G401 (cell line): ENCODE data around the gene CDKN2AIP. TPM values are rescaled to one million over a fixed set of nuclear protein-coding genes. Genes with fewer than 3 reads are reported as not detected.
"Not testable (repeated sequence)": the region's sequence is repeated elsewhere in the genome, so short reads cannot be mapped to it uniquely, and the experiment has no call there.

Source experiments
- DNase-seq: peaks from one replicate; pipeline ENCODE4 v3.0.0-alpha.2; 2015; ENCODE audit warnings: low spot score
- in situ Hi-C: cut with HindIII; loops from 2 replicates; pipeline ENCODE4 v1.10.0; 2016; ENCODE audit warnings: low sequenced_read_pairs, mixed read lengths
- total RNA-seq: library from RNA; depleted of rRNA; stranded (reverse); fragments of >200 nt; shearing (Covaris generic); gene quantifications from 2 replicates; pipeline ENCODE4 v1.2.3, GENCODE V29; 2014

Gene CDKN2AIP
- total RNA-seq, 1 experiment from 2014 or later, result 20.7 TPM

DNA sequence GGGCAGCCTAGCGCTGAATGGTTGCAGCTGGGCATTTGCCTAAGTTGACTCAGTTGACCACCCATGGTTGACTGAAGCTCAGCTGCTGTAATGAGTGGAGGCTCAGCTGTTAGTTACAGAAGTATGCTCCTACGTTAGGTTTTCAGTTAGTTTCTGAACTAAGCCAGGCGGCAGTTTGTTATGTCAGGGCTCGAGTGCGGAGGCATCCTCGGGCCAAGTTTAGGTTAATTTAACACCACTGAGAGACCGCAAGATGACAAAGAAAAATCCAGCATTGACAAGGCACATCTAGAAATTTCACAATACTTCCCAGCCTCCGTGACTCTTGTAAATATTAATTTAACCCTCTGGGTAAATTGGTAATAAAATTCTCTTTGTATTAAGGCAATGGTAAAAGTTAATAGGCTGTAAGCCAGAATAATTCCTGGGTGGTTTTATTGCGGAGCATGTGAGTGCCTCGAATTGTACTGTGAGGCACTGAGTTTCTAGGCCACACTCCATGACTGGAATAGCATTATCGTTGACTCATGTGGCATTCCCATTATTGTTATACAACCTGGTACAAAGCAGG is 33.1 kb upstream of the CDKN2AIP start:
- no peak for DNase-seq
- in situ Hi-C loops, result no loop called here

DNA sequence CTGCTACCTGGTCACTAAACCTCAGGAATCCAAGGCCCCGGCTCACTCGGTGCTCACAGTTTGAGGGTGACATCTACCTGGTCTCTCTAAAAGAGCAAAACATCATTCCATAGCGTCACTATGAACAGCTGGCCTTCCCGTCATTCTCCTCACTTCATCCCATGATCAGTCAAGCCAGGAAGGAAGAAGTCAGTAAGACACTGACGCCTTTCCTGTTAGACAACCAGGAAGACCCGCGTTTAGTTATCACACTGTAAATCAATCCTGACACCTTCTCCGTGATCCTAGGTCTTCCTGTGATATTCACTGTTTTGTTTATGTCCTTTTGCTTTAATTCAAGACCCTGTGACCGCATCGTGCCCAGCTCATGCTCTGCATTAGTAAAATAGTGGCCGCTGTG is 31.6 kb upstream of the CDKN2AIP start:
- in situ Hi-C loops, result no loop called here
- DNase-seq, result no peak

DNA sequence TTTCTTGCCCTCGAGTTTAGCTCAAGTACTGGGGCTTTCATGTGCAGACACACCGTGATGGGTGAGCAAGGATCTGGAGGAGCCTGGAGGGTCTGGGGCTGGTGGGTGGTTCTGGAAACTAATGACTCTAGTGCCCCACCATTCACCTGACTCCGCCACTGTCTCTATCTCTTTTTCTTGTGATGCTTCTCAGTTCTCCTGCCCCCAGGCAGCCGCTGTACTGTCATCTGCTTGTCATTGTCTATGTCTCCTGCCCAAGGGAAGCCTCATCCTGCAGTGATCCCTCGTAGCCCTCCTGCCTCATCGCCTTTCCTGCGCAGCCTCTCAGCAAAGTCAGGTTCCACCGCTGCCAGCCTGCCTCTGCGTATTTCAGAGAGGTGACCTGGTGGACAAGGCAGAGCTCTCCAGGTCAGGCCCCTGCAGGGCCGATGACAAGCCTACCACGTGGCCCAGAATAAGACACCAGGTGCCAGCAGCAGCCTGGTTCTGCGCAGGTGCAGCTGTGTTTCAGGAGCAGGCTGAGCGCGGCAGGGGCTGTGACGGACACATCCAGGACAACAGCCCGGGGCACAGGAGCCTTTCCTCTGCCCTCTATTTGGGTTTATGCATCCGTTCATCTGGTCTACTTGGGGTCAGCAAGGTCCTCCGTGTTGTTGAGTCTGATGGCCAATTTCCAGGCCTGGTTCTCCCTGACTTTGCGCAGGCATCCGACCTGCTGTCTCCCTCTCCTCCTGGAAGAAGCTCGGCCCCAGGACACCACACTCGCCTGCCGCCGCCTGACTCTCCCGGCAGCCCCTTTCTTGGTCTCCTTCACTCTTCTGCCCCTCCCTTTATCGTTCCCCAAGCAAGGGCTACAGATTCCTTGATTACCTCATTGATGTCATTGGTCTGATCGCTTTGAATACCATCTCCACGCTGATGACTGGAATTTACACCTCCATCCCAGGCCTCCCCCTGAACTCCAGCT is 30.9 kb upstream of the CDKN2AIP start:
- no peak for DNase-seq
- in situ Hi-C loops, result no loop called here

DNA sequence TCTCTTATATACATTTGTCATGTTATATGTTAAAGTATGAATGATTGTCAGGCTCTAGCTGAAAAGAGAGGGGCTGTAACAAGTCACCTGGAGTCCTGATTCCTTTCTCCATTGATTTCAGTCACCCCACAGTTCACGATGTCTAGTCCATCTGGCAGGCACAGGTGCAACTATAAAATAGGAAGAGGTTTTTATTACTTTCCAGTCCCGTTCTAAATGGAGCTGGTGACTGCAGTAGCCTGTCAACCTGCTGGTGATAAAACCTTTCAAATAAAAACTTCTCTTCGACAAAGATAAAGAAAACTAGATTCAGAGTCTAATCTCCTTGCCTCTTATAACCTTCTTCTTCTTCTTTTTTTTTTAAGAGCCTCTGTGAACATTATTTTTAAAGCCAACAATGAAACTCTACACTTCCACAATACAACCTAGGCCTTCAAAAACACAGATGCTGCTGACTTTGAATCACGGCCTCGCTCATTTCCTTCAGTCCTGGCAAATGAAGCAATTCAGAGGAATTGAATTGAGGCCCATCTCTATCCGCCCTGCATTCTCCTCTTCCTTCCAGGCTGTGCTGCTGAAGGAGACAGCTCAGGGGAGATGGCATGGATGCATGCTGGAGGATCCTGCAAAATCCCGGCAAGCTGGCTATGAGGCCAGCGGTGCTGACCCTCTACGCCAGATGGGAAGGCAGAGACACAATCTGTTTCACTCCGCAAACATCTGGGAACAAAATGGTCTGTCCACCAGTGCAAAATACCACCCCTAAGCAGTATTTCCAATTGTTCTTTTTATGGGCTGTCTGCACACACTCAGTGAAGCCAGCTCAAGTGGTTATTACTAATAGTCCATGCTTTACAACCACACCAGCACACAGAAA is 27.3 kb upstream of the CDKN2AIP start:
- in situ Hi-C loops, result no loop called here
- DNase-seq, result no peak

DNA sequence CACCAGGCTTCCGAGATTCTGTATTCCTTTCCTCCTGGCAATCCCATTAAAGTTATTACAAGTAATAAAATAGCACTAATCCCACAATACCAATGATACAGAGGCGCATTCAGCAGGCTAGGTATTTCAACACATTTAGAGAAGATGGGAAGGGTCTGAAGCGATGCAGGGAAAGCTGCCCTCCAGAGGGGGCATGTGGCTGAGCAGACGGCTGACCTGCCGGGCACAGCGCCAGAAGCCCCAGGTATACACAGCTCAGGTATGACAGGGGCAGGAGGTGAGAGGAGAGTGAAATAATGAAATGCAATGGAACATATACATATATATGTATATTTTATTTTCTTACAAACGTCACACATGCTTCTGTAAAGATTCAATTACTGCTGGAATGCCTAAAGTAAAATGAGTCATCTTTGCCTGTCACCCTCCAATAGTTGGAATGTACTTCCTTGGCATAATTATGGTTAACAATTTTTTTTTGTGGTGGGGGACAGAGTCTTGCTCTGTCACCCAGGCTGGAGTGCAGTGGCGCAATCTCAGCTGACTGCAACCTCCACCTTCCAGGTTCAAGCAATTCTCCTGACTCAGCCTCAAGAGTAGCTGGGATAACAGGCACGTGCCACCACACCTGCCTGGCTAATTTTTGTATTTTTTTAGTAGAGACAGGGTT is 21.3 kb upstream of the CDKN2AIP start:
- no peak for DNase-seq
- in situ Hi-C loops, result no loop called here

DNA sequence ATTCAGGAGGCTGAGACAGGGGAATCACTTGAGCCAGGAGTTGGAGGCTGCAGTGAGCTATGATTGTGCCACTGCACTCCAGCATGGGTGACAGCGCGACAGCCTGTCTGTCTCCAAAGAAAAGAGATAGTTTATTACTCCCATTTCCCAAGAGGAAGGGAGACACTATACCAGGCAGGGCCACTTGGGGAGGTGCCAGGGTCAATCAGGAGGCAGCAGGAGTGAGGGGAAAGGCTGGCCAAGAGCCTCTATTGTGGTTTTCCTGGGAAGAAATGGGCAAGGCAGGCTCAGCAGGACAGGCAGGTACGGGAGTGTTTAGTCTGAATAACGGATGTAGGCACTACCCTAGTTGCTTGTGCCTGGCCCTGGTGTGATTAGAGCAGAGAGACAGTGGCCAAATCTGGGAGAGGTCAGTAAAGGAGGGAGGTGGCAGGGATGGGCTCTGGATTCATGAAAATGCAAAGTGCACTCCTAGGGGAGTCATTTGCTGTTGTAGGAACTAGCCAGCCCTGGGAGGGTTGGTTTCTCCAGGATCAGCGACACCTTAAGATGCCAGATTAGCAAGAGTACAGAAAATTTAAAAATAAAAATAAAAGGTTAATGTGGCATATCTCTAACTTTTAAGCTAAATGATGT is 20.2 kb upstream of the CDKN2AIP start:
- in situ Hi-C loops, result no loop called here
- no peak for DNase-seq

DNA sequence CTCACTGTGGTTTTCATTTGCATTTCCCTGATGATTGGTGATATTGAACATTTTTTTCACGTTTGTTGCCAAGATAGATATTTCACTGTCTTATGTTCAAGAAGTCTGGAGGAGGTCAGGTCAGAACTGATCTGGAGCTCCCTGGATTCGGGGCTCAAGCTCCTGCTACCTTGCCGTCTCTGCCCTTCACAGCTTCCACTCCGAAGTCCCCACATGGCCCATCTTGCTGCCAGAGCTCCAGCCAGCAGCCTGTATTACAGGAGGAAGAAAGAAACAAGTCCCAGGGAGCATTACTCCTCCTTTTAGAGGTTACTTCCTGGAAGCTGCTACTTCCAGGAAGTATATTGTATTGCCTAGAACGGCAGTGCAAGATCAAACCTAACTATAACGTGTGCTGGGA is 17.9 kb upstream of the CDKN2AIP start:
- no peak for DNase-seq
- in situ Hi-C loops, result no loop called here

DNA sequence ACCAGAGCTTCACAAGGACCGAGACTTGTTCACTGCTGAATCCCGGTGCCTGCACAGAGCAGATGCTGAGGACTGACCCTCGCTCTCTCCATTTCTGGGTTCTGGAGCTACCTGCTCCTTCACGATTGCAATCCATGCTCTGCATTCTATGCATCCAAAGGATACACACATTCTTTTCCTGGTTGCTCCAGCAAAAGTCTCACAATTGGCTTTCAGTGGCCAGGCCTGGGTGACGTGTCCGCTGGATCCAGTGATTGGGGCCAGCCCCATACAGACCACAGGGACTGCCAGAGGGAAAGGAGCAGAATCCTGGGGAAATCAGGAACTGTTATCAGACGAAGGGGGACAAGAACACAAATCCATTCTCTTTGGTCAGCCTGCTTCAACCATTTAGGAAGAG is 14.9 kb upstream of the CDKN2AIP start:
- in situ Hi-C loops, result no loop called here
- DNase-seq, result no peak

DNA sequence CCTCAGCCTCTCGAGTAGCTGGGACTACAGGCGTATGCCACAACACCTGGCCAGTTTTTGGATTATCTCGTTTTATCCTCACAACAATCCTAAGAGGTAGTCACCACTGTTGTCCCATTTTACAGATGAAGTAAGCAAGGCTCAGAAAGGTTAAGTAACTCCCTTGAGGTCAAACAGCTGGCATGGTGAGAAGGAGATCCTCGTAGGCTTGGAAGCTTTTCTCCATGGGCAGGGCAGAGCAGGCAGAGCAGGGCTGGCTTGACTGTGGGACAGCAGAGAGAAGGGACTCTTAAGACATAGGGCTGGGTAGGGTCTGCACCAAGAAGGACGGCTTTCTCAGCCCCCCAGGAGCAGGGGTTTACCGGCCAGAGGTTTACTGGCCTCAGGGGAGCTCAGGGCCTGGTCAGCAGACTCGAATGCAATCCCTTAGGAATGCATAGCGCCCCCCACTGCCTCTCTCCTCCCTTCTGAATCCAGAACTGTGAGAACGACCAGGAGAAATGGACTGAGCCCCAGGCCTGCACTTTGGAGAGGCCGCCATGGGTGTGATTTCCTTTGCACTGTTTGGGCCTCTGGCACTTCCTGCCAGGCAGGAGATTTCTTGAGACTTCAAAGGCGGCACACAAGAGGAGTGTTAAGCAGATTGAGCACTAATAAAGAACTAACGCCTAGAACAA is 14.0 kb upstream of the CDKN2AIP start:
- no peak for DNase-seq
- in situ Hi-C loops, result no loop called here

DNA sequence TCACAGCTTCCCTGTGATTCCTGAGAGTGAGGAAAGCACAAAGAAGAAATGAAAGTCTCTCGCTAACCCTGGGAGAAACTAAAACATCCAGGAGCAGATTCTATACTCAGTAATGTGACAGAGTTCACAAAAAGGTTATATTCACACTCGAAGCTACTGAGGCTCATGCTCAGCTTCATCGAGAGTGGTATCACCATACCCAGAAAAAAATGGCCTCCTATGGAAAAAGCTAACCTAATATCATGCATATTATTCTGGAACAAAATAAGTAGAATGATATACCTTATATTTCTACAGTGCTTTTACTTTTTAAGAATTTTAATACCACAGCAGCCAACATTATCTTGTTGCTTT is 13.5 kb upstream of the CDKN2AIP start:
- no peak for DNase-seq
- in situ Hi-C loops, result no loop called here

DNA sequence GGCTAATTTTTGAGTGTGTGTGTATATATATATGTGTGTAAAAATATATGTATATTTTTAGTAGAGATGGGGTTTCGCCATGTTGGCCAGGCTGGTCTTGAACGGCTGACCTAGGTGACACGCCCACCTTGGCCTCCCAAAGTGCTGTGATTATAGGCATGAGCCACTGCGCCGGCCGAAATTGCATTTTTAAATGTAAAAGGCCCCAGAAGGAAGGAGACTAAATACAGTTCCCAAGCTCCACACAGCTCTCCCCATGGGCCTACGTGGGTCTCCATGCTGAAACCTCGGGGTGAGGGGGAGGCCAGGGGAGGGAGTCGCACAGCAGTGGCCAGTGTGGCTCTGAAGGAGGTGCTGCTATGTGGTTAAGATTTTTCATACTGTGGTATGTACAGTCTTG is 12.8 kb upstream of the CDKN2AIP start:
- in situ Hi-C loops, result no loop called here
- no peak for DNase-seq

DNA sequence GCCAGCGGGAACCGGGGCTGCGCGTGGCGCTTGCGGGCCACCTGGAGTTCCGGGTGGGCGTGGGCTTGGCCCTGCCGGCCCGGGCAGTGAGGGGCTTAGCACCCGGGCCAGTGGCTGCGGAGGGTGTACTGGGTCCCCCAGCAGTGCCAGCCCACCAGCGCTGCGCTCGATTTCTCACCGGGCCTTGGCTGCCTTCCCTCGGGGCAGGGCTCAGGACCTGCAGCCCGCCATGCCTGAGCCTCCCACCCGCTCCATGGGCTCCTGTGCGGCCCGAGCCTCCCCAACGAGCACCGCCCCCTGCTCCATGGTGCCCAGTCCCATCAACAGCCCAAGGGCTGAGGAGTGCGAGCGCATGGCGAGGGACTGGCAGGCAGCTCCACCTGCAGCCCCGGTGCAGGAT is 11.3 kb upstream of the CDKN2AIP start:
- DNase-seq, in situ Hi-C loops: not testable (repeated sequence)

DNA sequence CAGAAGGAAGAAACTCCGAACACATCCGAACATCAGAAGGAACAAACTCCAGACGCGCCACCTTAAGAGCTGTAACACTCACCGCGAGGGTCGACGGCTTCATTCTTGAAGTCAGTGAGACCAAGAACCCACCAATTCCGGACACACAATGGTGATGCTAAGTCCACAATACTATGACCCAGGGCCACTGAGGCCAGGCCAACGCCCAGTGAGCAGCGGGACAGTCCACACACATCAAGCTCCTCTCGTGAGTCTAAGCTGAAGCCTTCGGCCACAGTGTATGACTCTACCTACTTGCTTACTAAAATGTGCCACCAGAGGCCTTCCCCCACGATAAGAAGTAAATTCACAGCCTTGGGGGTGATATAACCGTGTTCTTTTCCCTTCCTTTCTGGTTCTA is 10.2 kb upstream of the CDKN2AIP start:
- in situ Hi-C loops, result no loop called here
- DNase-seq, result no peak

DNA sequence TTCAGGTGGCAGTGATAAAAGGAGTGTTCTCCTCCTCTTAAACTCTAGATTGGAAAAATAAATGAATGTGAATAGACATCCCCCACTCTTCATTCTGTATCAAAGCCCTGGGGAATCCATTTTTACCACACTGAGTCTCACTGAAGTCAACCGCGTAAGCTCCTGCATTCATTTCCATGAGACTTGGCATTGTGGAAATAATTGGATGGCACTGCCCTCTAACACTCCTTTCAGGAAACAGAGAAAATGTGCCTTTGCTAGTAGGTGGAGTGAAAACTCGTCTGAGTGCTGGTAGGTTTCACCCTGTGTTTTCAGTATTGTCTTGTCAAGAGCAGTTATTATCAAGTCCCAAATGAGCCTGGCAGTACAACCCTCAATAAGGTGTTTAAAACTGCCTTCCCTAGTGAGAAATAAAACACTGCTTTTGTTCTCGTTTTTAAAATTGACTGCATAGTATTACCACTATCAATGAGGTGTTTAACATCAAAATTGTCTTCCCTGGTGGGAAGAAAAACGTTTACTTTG is 9.7 kb upstream of the CDKN2AIP start:
- no peak for DNase-seq
- in situ Hi-C loops, result no loop called here

DNA sequence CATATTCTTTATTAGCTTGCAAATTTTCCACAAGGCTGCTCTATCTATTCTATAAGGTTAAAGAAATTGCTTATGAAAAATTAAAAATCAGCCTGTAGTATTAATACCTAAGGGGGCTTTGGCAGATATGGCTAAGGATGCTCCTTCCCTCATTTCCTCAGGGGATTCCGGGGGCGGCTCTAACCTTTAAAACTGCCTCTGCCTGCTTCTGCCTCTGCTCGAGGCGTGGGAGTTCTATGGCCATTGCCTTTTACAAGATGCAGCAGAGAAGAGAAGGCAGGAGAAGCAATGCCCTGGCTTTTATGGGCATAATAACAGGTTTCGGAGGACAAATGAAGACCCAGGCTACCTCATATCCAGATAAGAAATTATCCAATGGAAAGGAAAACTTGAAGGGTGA is 8.6 kb upstream of the CDKN2AIP start:
- no peak for DNase-seq
- in situ Hi-C loops, result no loop called here

DNA sequence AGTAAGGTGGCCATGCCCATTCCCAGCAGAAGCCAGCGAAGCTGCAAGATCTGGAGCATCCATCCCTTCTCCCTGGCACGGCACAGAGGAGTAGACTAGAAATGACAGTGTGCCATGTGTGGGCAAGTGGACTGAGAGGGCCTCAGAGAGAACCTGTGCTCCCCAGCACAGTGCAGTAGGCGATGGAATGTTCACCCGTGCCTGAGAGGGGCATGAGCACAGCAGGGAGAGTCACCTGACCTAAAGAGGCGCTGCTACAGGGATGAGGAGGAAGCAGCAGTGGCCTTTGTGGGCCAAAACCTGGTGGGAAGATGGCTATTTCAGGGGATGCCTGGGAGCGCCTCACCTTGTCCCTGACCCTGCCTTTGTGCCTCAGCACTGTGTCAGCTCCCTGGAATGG is 8.0 kb upstream of the CDKN2AIP start:
- DNase-seq, result no peak
- in situ Hi-C loops, result no loop called here

DNA sequence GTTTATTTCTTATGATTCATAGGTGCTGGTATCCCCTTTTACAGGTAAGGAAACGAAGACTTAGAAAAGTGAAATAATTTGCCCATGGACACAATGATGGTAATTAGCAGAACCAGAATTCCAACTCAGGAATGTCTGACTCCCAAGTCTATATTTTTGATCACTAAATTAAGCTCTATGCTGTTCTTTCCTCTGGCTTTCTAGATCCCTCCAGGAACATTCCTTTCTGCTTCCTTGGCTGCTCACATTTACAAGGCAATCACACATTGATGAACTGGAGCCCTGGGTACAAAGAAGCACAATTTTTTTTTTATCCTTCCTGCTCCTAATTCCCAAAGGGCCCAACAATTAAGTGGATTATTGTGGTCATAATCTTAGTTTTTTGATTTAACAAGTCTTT is 7.0 kb upstream of the CDKN2AIP start:
- DNase-seq, result no peak
- in situ Hi-C loops, result no loop called here

DNA sequence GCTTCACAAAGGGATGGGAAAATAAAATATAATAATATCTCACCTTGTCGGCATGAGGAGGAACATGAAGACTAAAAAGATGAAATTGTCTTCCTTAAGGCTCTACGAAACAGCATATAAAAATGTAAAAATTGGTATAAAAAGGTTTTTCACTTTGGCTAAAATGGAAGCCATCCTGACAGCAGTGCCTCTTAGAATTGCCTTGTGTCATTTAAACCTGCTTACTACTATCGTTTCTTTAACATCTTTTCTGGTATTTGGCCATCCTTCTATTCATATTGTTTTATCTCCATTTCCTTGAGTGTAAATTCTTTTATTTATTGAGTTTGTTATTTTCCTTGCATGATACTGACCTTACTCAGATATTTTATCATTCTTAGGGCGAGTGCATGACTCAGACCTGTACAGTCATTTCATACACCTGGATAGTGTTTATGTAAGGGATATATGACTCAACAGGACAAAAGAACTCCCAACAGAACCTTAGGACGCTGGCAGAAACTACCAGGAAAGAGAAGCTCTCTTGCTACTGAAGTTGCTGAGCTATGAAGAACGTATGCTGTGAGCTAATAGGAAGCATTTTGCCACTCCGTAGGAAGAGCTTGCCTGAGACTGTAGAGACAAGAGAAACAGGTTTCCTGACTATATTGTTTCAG is 5.8 kb upstream of the CDKN2AIP start:
- DNase-seq, result no peak
- in situ Hi-C loops, result no loop called here
